Measurements from ENCODE around the gene TM7SF2. TPM values are rescaled to one million over a fixed set of nuclear protein-coding genes. Genes with fewer than 3 reads are reported as not detected.

Gene TM7SF2
- total RNA-seq, 1 donor from 2014 or later = 25.4 TPM

- Mint-ChIP-seq H3K4me3 (no peak overlapping the region), H3K9me3 (no peaks in the 10 kb centered on the region), H3K36me3 (ENCODE audit: low read depth) (no peaks in the 10 kb centered on the region), H3K27ac (no peak overlapping the region), H3K27me3 (no peaks in the 10 kb centered on the region), H3K4me1 (peaks cover 10% of the 10 kb centered on the region)
- ChIA-PET POLR2A (interaction anchor here (0.6 kb wide), 1 partner anchor 67 kb away, joined by 7 read pairs; no protein-coding TSS in a partner anchor), CTCF (interaction anchor here (1.4 to 1.9 kb wide), 3 partner anchors 33 to 229 kb away, joined by 3 to 7 read pairs (median 6); partner anchors contain the start of gene ARL2)
- TF ChIP-seq CTCF (IDR thresholded peaks at IDR 0.05) = no peak
- ATAC-seq (ENCODE audit: low read depth) = no peak
- no peak for DNase-seq
- intact Hi-C loops (cut with micrococcal nuclease) = no loop called here
Observed at GRCh38 chr11:65077451-65077850, 34.2 kb upstream of the TM7SF2 start.

GRCh38 chr11:65078151-65078550 is 33.5 kb upstream of the TM7SF2 start:
- no peaks in the 10 kb centered on the region for H3K27me3 Mint-ChIP-seq
- no peaks in the 10 kb centered on the region for H3K9me3 Mint-ChIP-seq
- no peak for TF ChIP-seq CTCF (IDR thresholded peaks at IDR 0.05)
- DNase-seq (peak; percentile 51), ATAC-seq (ENCODE audit: low read depth) (peak; percentile 99)
- peaks cover 10% of the 10 kb centered on the region for H3K4me1 Mint-ChIP-seq
- H3K4me3 Mint-ChIP-seq = no peak overlapping the region
- ChIA-PET CTCF (interaction anchor here (1.4 to 1.9 kb wide), 2 partner anchors 64 to 230 kb away, joined by 3 to 6 read pairs; partner anchors contain the start of gene ARL2), POLR2A (interaction anchor here (0.6 to 1.0 kb wide), 3 partner anchors 15 to 39 kb away, joined by 3 to 7 read pairs (median 5); partner anchors contain the start of genes VPS51 and ZNHIT2)
- intact Hi-C loops (cut with micrococcal nuclease) = loop anchor here (1.0 kb wide), 3 partner anchors 51 to 231 kb away; partner anchors contain the start of gene SNX15
- no peaks in the 10 kb centered on the region for H3K36me3 Mint-ChIP-seq (ENCODE audit: low read depth)
- H3K27ac Mint-ChIP-seq = peak overlapping the region; percentile 41

- ATAC-seq (ENCODE audit: low read depth) (no peak), DNase-seq (no peak)
- peaks cover 1% of the 10 kb centered on the region for H3K36me3 Mint-ChIP-seq (ENCODE audit: low read depth)
- peaks cover 14% of the 10 kb centered on the region for H3K4me1 Mint-ChIP-seq
- intact Hi-C loops (cut with micrococcal nuclease) = loop anchor here (1.0 kb wide), 3 partner anchors 52 to 232 kb away; partner anchors contain the start of gene SNX15
- no peak overlapping the region for H3K4me3 Mint-ChIP-seq
- CTCF ChIA-PET = interaction anchor here (1.4 to 1.9 kb wide), 2 partner anchors 64 to 231 kb away, joined by 3 to 6 read pairs; partner anchors contain the start of gene ARL2
- no peaks in the 10 kb centered on the region for H3K27me3 Mint-ChIP-seq
- TF ChIP-seq CTCF (IDR thresholded peaks at IDR 0.05) = no peak
- no peaks in the 10 kb centered on the region for H3K9me3 Mint-ChIP-seq
- peak overlapping the region; percentile 41 for H3K27ac Mint-ChIP-seq
- POLR2A ChIA-PET = interaction anchor here (0.6 to 1.0 kb wide), 4 partner anchors 14 to 43 kb away, joined by 3 to 7 read pairs (median 6); partner anchors contain the start of genes FAU, VPS51 and ZNHIT2
Observed at GRCh38 chr11:65078786-65079342, 32.8 kb upstream of the TM7SF2 start.

- Mint-ChIP-seq H3K9me3 (no peaks in the 10 kb centered on the region), H3K27ac (peak overlapping the region; percentile 94), H3K36me3 (ENCODE audit: low read depth) (peaks cover 37% of the 10 kb centered on the region), H3K4me1 (peaks cover 30% of the 10 kb centered on the region), H3K27me3 (no peaks in the 10 kb centered on the region), H3K4me3 (peak overlapping the region; percentile 93)
- no peak for TF ChIP-seq CTCF (IDR thresholded peaks at IDR 0.05)
- POLR2A ChIA-PET = interaction anchor here (0.6 to 2.2 kb wide), 5 partner anchors 9 to 58 kb away, joined by 3 to 7 read pairs (median 4); partner anchors contain the start of genes SYVN1 and VPS51
- DNase-seq = no peak
- intact Hi-C loops (cut with micrococcal nuclease) = no loop called here
- no peak for ATAC-seq (ENCODE audit: low read depth)
- CTCF ChIA-PET = interaction anchor here (0.6 to 1.7 kb wide), 2 partner anchors 69 to 892 kb away, joined by 3 read pairs; partner anchors contain the start of gene ARL2
Observed at GRCh38 chr11:65083134-65083833, 28.4 kb upstream of the TM7SF2 start.

Data from activated B cell treated with CpG ODN at 0.5 μM for 24 hours (primary cell).